MCF 10A (cell line): ENCODE results near the gene ABHD1. TPM values are rescaled to one million over a fixed set of nuclear protein-coding genes. Genes with fewer than 3 reads are reported as not detected.
A peak's percentile ranks its signal among the peaks of the same experiment; 100 is the strongest.

Experiments
- BruUV-seq: library from RNA; stranded (reverse); fragments of 400-500 nt; replicated peaks from 2 replicates; lab custom pipeline; 2021; lab: Mats Ljungman, UMichigan
- CTCF ChIA-PET: fragments of 300-600 bp; sonication (Branson Sonifier 250); formaldehyde crosslinking; extraction: SDS; loops from one replicate; lab custom pipeline; 2021; ENCODE audit warnings: antibody characterized with exemption, inconsistent platforms; lab: Yijun Ruan, JAX
- POLR2A ChIA-PET: fragments of 300-600, 350-650 bp; sonication (Branson Sonifier 250); formaldehyde crosslinking; extraction: SDS; loops from one replicate; lab custom pipeline; 2020; ENCODE audit warnings: antibody characterized with exemption, inconsistent platforms; lab: Yijun Ruan, JAX
- DNase-seq: peaks from one replicate; pipeline ENCODE4 v3.0.0-alpha.2; 2018; ENCODE audit not compliant: unreplicated experiment
- H3K27ac Mint-ChIP-seq: one replicate; pipeline ENCODE4 v1.8.0; 2022; ENCODE audit warnings: mild to moderate bottlenecking, low read depth, mixed read lengths; ENCODE audit not compliant: unreplicated experiment
- H3K27me3 Mint-ChIP-seq: one replicate; pipeline ENCODE4 v1.8.0; 2022; ENCODE audit warnings: mixed read lengths; ENCODE audit not compliant: insufficient read depth, unreplicated experiment
- H3K36me3 Mint-ChIP-seq: one replicate; pipeline ENCODE4 v1.8.0; 2022; ENCODE audit warnings: mild to moderate bottlenecking, moderate library complexity, mixed read lengths; ENCODE audit not compliant: insufficient read depth, unreplicated experiment
- H3K4me1 Mint-ChIP-seq: one replicate; pipeline ENCODE4 v1.8.0; 2022; ENCODE audit warnings: mixed read lengths; ENCODE audit not compliant: insufficient read depth, unreplicated experiment
- H3K4me3 Mint-ChIP-seq: one replicate; pipeline ENCODE4 v1.8.0; 2022; ENCODE audit warnings: mild to moderate bottlenecking, moderate library complexity, mixed read lengths; ENCODE audit not compliant: unreplicated experiment
- H3K9me3 Mint-ChIP-seq: one replicate; pipeline ENCODE4 v1.8.0; 2022; ENCODE audit warnings: mixed read lengths; ENCODE audit not compliant: unreplicated experiment
- CTCF ChIP-seq: fragments of 200-600 bp; IDR thresholded peaks from one replicate; pipeline ENCODE4 v1.8.0; 2022; ENCODE audit warnings: antibody characterized with exemption, mild to moderate bottlenecking; ENCODE audit not compliant: unreplicated experiment
- intact Hi-C: fragments of 100-400 bp; cut with micrococcal nuclease; formaldehyde crosslinking; loops from 2 replicates; pipeline ENCODE4 v1.14.1; 2022
- total RNA-seq: library from RNA; stranded (reverse); gene quantifications from 2 replicates; pipeline ENCODE4 v1.2.3, GENCODE V29; 2022

Gene ABHD1
- total RNA-seq, 1 experiment from 2014 or later: not detected

DNA sequence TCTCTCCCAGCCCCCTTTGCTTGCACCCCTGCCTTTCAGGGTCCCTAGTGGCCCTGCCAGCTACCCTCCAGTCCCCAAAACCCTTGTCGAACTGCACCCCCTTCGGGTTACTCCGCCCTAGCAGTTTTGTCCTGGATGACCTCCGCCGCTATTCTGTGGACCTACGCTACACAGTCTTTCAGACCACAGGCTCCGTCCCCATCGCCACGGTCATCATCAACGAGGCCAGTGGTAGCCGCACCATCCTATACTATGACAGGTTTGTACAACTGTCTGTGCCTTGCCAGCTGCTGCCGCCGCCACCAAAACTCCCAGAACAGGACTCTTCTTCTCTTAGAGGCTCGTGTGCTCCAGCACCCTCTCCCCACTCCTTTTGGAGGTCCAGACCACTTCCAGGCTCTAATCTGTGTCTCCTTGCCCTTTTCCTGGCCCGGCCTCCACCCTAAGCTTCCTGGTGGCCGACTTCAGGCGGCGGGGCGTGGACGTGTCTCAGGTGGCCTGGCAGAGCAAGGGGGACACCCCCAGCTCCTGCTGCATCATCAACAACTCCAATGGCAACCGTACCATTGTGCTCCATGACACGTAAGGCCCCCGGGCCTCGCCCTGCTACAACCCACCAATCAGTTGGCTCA, 29.1 kb upstream of the ABHD1 start:
- CTCF ChIA-PET: interaction anchor here (0.6 to 10.4 kb wide), 2 partner anchors 10 to 186 kb away, joined by 3 to 96 read pairs; partner anchors contain the start of gene TRIM54
- Mint-ChIP-seq H3K27ac (no peak overlapping the region), H3K4me1 (no peaks in the 10 kb centered on the region), H3K9me3 (no peaks in the 10 kb centered on the region), H3K36me3 (no peaks in the 10 kb centered on the region), H3K27me3 (no peaks in the 10 kb centered on the region), H3K4me3 (no peak overlapping the region)
- POLR2A ChIA-PET: interaction anchor here (0.7 to 1.7 kb wide), 2 partner anchors 117 to 528 kb away, joined by 4 to 5 read pairs; partner anchors contain the start of genes ATRAID and SLC5A6
- no peak for TF ChIP-seq CTCF
- BruUV-seq: no TSS peak
- DNase-seq: no peak
- intact Hi-C loops: no loop called here

- TF ChIP-seq CTCF: no peak
- no peaks in the 10 kb centered on the region for H3K4me1 Mint-ChIP-seq
- intact Hi-C loops: no loop called here
- H3K27me3 Mint-ChIP-seq: no peaks in the 10 kb centered on the region
- no TSS peak for BruUV-seq
- no peak overlapping the region for H3K27ac Mint-ChIP-seq
- DNase-seq: no peak
- CTCF ChIA-PET: interaction anchor here (0.8 to 10.4 kb wide), 5 partner anchors 8 to 206 kb away, joined by 3 to 96 read pairs (median 5); partner anchors contain the start of genes KHK and TRIM54
- POLR2A ChIA-PET: interaction anchor here (1.7 kb wide), 1 partner anchor 116 kb away, joined by 4 read pairs; the partner anchor contains the start of genes ATRAID and SLC5A6
- H3K36me3 Mint-ChIP-seq: no peaks in the 10 kb centered on the region
- H3K9me3 Mint-ChIP-seq: no peaks in the 10 kb centered on the region
- no peak overlapping the region for H3K4me3 Mint-ChIP-seq
These were observed 28.2 kb upstream of the ABHD1 start for GRCh38 chr2:27095427-27095744.

DNA sequence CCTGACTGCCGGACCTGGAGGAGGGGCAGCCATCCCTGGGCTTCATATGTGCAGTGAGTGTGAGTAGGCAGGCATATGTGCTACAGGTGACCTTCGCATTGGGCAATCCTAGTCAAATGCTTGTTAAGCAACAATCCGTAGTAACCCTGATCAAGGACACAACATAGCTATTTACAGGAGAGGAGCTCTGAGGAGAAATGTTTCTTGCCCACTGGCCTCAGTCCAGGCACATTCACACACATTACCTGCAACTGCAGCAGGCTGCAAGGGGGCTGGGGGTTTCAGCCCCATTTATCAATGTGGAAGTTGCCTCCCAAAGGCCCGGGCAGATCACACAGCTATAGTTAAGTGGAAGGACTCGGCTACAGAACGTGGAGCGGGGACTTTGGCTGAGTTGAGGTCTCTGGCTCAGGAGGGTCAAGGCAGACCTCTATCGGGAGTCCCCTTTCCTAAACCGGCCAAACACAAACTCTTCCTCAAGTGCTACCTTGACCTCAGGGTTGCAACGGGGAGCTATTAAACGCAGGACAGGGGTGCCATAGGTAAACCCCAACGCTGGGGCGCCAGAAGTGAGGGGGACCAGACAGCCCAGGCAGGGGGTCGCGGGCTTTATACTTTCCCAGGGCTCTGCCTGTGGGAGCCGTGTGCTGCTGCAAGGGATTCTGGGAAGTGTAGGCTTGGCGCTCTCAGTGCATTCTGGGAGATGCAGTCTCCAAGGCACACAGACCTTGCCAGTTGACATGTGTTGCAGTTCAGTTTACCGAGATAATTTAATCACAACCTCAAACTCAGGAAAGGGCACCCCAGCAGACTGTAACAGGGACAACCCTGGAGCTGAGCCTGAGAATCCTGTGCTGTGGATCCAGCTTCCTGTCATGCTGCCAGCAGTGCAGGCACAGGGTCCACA, 27.6 kb upstream of the ABHD1 start:
- no peaks in the 10 kb centered on the region for H3K27me3 Mint-ChIP-seq
- no peaks in the 10 kb centered on the region for H3K9me3 Mint-ChIP-seq
- no peak overlapping the region for H3K4me3 Mint-ChIP-seq
- H3K36me3 Mint-ChIP-seq: no peaks in the 10 kb centered on the region
- POLR2A ChIA-PET: interaction anchor here (0.7 to 2.2 kb wide), 8 partner anchors 9 to 226 kb away, joined by 3 to 7 read pairs (median 3); partner anchors contain the start of genes ATRAID, KHK, SLC30A3 and SLC5A6
- BruUV-seq: no TSS peak
- H3K27ac Mint-ChIP-seq: no peak overlapping the region
- peak; percentile 46 for DNase-seq
- CTCF ChIA-PET: interaction anchor here (0.6 to 10.4 kb wide), 9 partner anchors 8 to 207 kb away, joined by 3 to 96 read pairs (median 4); partner anchors contain the start of genes KHK and TRIM54
- intact Hi-C loops: no loop called here
- H3K4me1 Mint-ChIP-seq: no peaks in the 10 kb centered on the region
- no peak for TF ChIP-seq CTCF
